ENCODE results near the gene TRERF1. TPM values are rescaled to one million over a fixed set of nuclear protein-coding genes. Genes with fewer than 3 reads are reported as not detected.

TRERF1 gene
- total and polyA plus RNA-seq, 2 experiments from 2014 or later, result 6.4 to 8.7 TPM

GRCh38 chr6:42226161-42226611 is 225.5 kb downstream of the TRERF1 start:
- H3K4me1 ChIP-seq (ENCODE audit: low read depth), result no peaks in the 10 kb centered on the region
- H3K27ac ChIP-seq, result no peak overlapping the region
- H3K27me3 ChIP-seq, result no peaks in the 10 kb centered on the region
- TF ChIP-seq CTCF (IDR thresholded peaks at IDR 0.05; ENCODE audit: low read depth, low read length), result no peak
- peaks cover 8% of the 10 kb centered on the region for H3K36me3 ChIP-seq
- H3K4me3 ChIP-seq, result no peak overlapping the region
- no peaks in the 10 kb centered on the region for H3K9me3 ChIP-seq (ENCODE audit: low read depth)
- no peak for DNase-seq (ENCODE audit: low read depth in 1 of 2, low spot score in 1 of 2)

GRCh38 chr6:42225419-42225818 is 226.3 kb downstream of the TRERF1 start:
- H3K9me3 ChIP-seq (ENCODE audit: low read depth), result no peaks in the 10 kb centered on the region
- H3K36me3 ChIP-seq, result peaks cover 8% of the 10 kb centered on the region
- H3K27ac ChIP-seq, result no peak overlapping the region
- DNase-seq (ENCODE audit: low read depth in 1 of 2, low spot score in 1 of 2), result no peak
- TF ChIP-seq CTCF (IDR thresholded peaks at IDR 0.05; ENCODE audit: low read depth, low read length), result no peak
- no peak overlapping the region for H3K4me3 ChIP-seq
- H3K4me1 ChIP-seq (ENCODE audit: low read depth), result no peaks in the 10 kb centered on the region
- H3K27me3 ChIP-seq, result no peaks in the 10 kb centered on the region

GRCh38 chr6:42225029-42225339 is 226.7 kb downstream of the TRERF1 start:
- no peaks in the 10 kb centered on the region for H3K4me1 ChIP-seq (ENCODE audit: low read depth)
- no peak for DNase-seq (ENCODE audit: low read depth in 1 of 2, low spot score in 1 of 2)
- no peaks in the 10 kb centered on the region for H3K9me3 ChIP-seq (ENCODE audit: low read depth)
- H3K27ac ChIP-seq, result no peak overlapping the region
- no peaks in the 10 kb centered on the region for H3K27me3 ChIP-seq
- no peak overlapping the region for H3K4me3 ChIP-seq
- H3K36me3 ChIP-seq, result peaks cover 8% of the 10 kb centered on the region
- no peak for TF ChIP-seq CTCF (IDR thresholded peaks at IDR 0.05; ENCODE audit: low read depth, low read length)

GRCh38 chr6:42224222-42225028 is 227.3 kb downstream of the TRERF1 start:
- Histone ChIP-seq H3K9me3 (ENCODE audit: low read depth) (no peaks in the 10 kb centered on the region), H3K4me3 (no peak overlapping the region), H3K36me3 (peaks cover 8% of the 10 kb centered on the region), H3K4me1 (ENCODE audit: low read depth) (no peaks in the 10 kb centered on the region), H3K27ac (no peak overlapping the region), H3K27me3 (no peaks in the 10 kb centered on the region)
- DNase-seq (ENCODE audit: low read depth in 1 of 2, low spot score in 1 of 2), result peak in 1 of 2 donors; percentile 45
- no peak for TF ChIP-seq CTCF (IDR thresholded peaks at IDR 0.05; ENCODE audit: low read depth, low read length)

- H3K9me3 ChIP-seq (ENCODE audit: low read depth), result no peaks in the 10 kb centered on the region
- no peak overlapping the region for H3K4me3 ChIP-seq
- H3K36me3 ChIP-seq, result peaks cover 3% of the 10 kb centered on the region
- DNase-seq (ENCODE audit: low read depth in 1 of 2, low spot score in 1 of 2), result no peak
- TF ChIP-seq CTCF (IDR thresholded peaks at IDR 0.05; ENCODE audit: low read depth, low read length), result no peak
- no peak overlapping the region for H3K27ac ChIP-seq
- H3K27me3 ChIP-seq, result no peaks in the 10 kb centered on the region
- H3K4me1 ChIP-seq (ENCODE audit: low read depth), result no peaks in the 10 kb centered on the region
Observed at GRCh38 chr6:42222448-42222847, 229.3 kb downstream of the TRERF1 start.

Data from cardiac muscle cell (in vitro differentiated cells and primary cell).